Transverse colon (tissue), 4 donors: Measurements from ENCODE around the gene HYAL2. TPM values are rescaled to one million over a fixed set of nuclear protein-coding genes. Genes with fewer than 3 reads are reported as not detected.

ENCODE experiments used
- total RNA-seq, 4 donors: library from RNA; depleted of rRNA; stranded (reverse); fragments of >200 nt; gene quantifications; one replicate each; pipeline ENCODE4 v1.1.0, GENCODE V29; 2016

The HYAL2 gene
- total RNA-seq, 4 donors from 2014 or later, result 18.7 to 51.1 (median 32.0) TPM

Other genes starting within 250 kb of the HYAL2 start
- 100 to 1,000 TPM; 238 to 391 (median 304) TPM for gene RBM5, start 233.8 kb downstream of the HYAL2 start, total RNA-seq
- 10 to 100 TPM in 1 of 4 donors, 1 to 10 TPM in 3; 1.9 to 30.6 (median 3.8) TPM for gene SEMA3F, start 167.4 kb downstream of the HYAL2 start, total RNA-seq
- gene GNAT1, start 131.1 kb downstream of the HYAL2 start, total RNA-seq, result not detected
- gene SLC38A3, start 117.5 kb downstream of the HYAL2 start, total RNA-seq, result not detected
- gene GNAI2, start 86.5 kb downstream of the HYAL2 start, total RNA-seq, result 100 to 1,000 TPM in 1 of 4 donors, 10 to 100 TPM in 3; 69.6 to 322 (median 74.8) TPM
- gene SEMA3B, start 53.6 kb downstream of the HYAL2 start, total RNA-seq, result 100 to 1,000 TPM in 2 of 4 donors, 10 to 100 TPM in 2; 59.5 to 423 (median 122) TPM
- gene LSMEM2, start 43.7 kb downstream of the HYAL2 start, total RNA-seq, result not detected
- gene IFRD2, start 30.3 kb downstream of the HYAL2 start, total RNA-seq, result 100 to 1,000 TPM in 1 of 4 donors, 10 to 100 TPM in 3; 44.9 to 183 (median 59.5) TPM
- 10 to 100 TPM in 1 of 4 donors, 1 to 10 TPM in 2, under 1 TPM in 1; 0.79 to 11.2 (median 3.8) TPM for gene HYAL3, start 23.3 kb downstream of the HYAL2 start, total RNA-seq
- gene NAA80, start 23.3 kb downstream of the HYAL2 start, total RNA-seq, result 10 to 100 TPM in 1 of 4 donors, 1 to 10 TPM in 3; 5.2 to 13.0 (median 7.8) TPM
- gene HYAL1, start 19.2 kb downstream of the HYAL2 start, total RNA-seq, result 10 to 100 TPM in 1 of 4 donors, 1 to 10 TPM in 3; 1.8 to 13.8 (median 3.8) TPM
- 10 to 100 TPM in 3 of 4 donors, 1 to 10 TPM in 1; 7.9 to 39.6 (median 28.0) TPM for gene TUSC2, start 5.5 kb upstream of the HYAL2 start, total RNA-seq
- 10 to 100 TPM in 3 of 4 donors, 1 to 10 TPM in 1; 9.8 to 29.2 (median 21.7) TPM for gene RASSF1, start 18.1 kb upstream of the HYAL2 start, total RNA-seq
- not detected for gene ZMYND10, start 23.0 kb upstream of the HYAL2 start, total RNA-seq
- 10 to 100 TPM in 2 of 4 donors, 1 to 10 TPM in 2; 6.0 to 29.2 (median 13.1) TPM for gene NPRL2, start 28.0 kb upstream of the HYAL2 start, total RNA-seq
- 10 to 100 TPM; 23.7 to 53.9 (median 35.6) TPM for gene CYB561D2, start 28.1 kb upstream of the HYAL2 start, total RNA-seq
- gene TMEM115, start 36.8 kb upstream of the HYAL2 start, total RNA-seq, result 100 to 1,000 TPM in 1 of 4 donors, 10 to 100 TPM in 3; 71.8 to 103 (median 81.9) TPM
- gene CACNA2D2, start 180.9 kb upstream of the HYAL2 start, total RNA-seq, result 1 to 10 TPM in 2 of 4 donors, under 1 TPM in 2; 0.48 to 2.2 (median 0.87) TPM
- 10 to 100 TPM in 1 of 4 donors, 1 to 10 TPM in 3; 1.9 to 10.2 (median 4.3) TPM for gene C3orf18, start 245.0 kb upstream of the HYAL2 start, total RNA-seq
- gene HEMK1, start 246.8 kb upstream of the HYAL2 start, total RNA-seq, result 10 to 100 TPM in 1 of 4 donors, 1 to 10 TPM in 3; 7.3 to 11.6 (median 7.9) TPM